RWPE1 (cell line): ENCODE results near the gene CPNE2.

Source experiments
- CTCF ChIA-PET: fragments of 350-600 bp; sonication (Branson Sonifier 250); formaldehyde crosslinking; extraction: SDS; loops from one replicate; lab custom pipeline; 2021; lab: Yijun Ruan, JAX
- POLR2A ChIA-PET: fragments of 400-600 bp; formaldehyde crosslinking; extraction: SDS; loops from one replicate; lab custom pipeline; 2020; ENCODE audit warnings: antibody characterized with exemption; ENCODE audit not compliant: low non-redundant PET; lab: Yijun Ruan, JAX
- DNase-seq: peaks from one replicate; pipeline ENCODE4 v3.0.0; 2012; ENCODE audit warnings: low spot score
- H3K27ac ChIP-seq: fragments of 450-650 bp; 2 replicates; pipeline ENCODE4 v1.5.1; 2017
- TF ChIP-seq, protein P1 (sequence below): fragments of 450-650 bp; conservative IDR thresholded peaks from 2 replicates; pipeline ENCODE4 v1.5.1; 2017; ENCODE audit warnings: low read depth, mild to moderate bottlenecking

Gene CPNE2

DNA sequence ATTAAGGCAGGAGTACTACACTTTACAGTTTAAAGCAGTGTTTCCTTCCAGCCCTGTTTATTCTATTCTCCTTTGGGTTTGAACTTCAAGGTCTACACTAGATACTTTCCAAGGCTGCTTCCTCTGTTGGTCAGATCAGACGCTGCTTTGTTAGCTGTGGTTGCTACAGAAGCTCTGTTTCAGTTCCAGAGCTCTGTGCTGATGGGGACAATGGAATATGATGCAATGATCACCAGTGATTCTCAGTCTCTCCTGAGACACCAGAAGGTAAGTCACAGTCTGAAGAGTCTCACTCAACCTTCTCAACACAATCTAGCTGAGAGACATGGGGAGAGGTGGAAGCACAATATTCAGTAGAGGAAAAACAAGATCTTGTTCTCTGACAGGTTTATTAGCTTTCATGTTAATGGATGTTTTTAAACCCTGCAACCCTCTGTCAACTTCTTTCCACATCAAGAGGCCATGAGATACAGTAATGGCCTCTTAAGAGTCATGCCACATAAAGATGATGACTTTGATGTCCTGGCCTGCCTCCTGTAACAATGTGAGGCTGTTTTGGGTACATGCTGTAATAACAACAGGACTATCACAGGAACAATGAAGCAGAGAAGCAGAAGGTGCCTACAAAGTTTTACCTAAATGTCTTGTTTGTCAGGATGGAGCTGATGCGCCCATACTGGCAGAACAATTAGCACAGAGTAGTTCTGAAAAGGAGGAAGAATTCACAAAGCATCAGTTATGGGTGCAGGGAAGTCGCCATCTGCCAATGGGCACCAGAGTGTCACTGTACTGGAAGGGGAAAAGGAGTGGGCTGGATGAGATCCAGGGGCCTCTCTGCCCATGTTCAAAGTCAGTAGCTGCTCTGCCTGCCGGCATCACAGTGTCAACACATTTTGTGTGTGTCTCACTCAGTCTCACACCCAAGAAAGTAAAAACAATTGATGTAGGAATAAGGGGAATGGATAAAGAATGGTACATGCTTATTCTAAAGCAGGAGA lies 60.0 kb downstream of the CPNE2 start:
- H3K27ac ChIP-seq = no peak overlapping the region
- ChIA-PET POLR2A (no interaction called here), CTCF (interaction anchor here (0.6 to 0.7 kb wide), 2 partner anchors 344 to 836 kb away, joined by 3 read pairs; no protein-coding TSS in a partner anchor)
- TF ChIP-seq, protein P1, sequence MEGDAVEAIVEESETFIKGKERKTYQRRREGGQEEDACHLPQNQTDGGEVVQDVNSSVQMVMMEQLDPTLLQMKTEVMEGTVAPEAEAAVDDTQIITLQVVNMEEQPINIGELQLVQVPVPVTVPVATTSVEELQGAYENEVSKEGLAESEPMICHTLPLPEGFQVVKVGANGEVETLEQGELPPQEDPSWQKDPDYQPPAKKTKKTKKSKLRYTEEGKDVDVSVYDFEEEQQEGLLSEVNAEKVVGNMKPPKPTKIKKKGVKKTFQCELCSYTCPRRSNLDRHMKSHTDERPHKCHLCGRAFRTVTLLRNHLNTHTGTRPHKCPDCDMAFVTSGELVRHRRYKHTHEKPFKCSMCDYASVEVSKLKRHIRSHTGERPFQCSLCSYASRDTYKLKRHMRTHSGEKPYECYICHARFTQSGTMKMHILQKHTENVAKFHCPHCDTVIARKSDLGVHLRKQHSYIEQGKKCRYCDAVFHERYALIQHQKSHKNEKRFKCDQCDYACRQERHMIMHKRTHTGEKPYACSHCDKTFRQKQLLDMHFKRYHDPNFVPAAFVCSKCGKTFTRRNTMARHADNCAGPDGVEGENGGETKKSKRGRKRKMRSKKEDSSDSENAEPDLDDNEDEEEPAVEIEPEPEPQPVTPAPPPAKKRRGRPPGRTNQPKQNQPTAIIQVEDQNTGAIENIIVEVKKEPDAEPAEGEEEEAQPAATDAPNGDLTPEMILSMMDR = no peak
- no peak for DNase-seq

DNA sequence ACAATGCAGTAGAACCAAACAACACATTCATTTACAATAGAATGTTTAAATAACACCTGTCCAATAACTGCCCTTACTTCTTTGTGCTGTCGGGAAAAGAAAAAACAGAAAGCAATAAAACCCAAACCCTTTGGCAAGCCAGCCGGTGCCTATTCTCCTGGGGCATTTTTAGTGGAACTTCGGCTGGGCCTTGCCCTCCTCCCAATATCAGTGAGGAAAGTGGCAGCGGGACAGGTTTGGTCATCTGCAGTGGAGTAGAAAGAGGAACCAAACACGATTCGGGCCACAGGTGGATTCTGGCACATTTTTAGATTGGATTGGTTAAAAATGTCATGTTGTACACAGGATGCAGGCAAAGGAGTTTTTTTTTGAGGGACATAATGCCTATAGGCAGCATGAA lies 61.5 kb downstream of the CPNE2 start:
- no peak for DNase-seq
- ChIA-PET CTCF (no interaction called here), POLR2A (no interaction called here)
- TF ChIP-seq, protein P1 = no peak
- no peak overlapping the region for H3K27ac ChIP-seq

DNA sequence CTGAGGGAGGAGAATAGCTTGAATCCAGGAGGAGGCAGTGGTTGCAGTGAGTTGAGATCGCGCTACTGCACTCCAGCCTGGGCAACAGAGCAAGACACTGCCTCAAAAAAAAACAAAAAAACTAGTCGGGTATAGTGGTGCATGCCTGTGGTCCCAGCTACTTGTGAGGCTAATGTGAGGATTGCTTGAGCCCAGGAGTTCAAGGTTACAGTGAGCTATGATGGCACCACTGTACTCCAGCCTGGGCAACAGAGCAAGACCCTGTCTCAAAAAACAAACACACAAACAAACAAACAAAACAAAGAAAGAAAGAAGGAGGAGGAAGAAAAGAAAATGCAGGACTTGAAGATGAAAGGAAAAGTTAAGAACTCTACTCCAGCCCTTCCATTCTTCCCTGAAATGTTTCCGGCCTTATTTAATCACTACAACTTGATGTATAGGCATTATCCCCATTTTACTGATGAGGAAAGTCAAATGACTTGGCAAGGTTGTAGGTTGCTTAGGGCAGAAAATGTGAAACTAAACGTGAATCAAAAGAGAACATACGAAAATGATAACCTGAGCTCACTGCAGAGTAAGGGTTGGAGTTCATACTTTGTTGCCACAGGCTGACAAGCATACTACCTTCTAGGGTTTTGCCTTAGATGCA lies 63.4 kb downstream of the CPNE2 start:
- CTCF ChIA-PET = no interaction called here
- H3K27ac ChIP-seq = no peak overlapping the region
- no peak for DNase-seq
- TF ChIP-seq, protein P1 = no peak
- POLR2A ChIA-PET = no interaction called here

DNA sequence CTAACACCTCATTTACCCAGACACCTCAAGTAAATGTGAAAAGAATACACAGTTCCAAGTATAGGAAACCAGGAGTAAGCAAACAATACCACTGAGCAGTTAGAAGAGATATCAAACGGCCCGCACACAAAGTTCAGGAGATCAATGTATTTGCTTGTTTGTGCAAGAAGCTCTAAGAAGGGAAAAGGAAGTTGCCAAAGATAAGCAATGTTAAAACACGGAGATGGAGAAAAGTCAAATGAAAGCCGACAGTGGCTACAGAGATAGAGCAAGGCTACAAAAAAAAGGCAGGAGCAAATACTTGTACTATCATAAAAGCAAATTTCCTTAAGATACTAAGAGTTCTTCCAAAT lies 63.9 kb downstream of the CPNE2 start:
- POLR2A ChIA-PET = no interaction called here
- CTCF ChIA-PET = no interaction called here

DNA sequence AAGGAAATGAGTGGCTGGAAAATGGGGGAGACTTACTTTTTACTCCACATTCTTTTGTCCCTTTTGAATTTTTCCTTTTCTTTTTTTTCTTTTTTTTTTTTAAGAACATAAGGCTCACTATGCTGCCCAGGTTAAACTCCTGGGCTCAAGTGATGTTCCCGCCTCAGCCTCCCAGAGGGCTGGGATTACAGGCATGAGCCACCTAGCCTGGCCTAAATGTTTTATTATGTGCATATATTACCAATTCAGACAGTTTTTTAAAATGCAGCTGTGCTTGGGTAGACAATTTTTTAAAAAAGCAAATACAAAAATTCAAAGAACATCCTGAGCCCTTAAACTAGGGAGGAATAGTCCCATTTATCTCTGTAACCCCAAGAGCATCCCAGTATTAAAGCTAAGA lies 65.2 kb downstream of the CPNE2 start:
- H3K27ac ChIP-seq = no peak overlapping the region
- CTCF ChIA-PET = no interaction called here
- POLR2A ChIA-PET = no interaction called here
- TF ChIP-seq, protein P1 = no peak
- DNase-seq = no peak

More for the DNA sequence above, 63.9 kb downstream of the CPNE2 start:
- TF ChIP-seq, protein P1 = no peak
- no peak for DNase-seq
- no peak overlapping the region for H3K27ac ChIP-seq

DNA sequence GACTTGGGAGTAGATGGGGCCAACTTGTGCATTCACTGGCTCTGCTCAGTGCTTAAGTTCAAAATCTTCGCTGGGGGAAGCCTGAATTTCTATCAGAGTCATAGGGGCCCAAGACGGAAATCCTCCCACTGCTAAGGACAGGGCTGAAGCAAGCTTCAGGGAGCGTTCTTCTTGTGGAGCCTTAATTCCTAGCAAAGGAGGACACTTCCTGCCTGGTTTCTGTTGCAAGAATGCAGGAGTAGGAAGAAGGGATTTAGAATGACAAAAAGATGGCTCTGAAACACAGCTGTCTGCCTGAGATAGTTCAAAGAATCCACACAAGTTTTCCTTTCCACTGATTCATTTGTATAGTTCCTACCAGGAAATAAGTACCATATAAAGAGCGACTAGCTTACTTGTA lies 67.1 kb downstream of the CPNE2 start:
- TF ChIP-seq, protein P1 = no peak
- POLR2A ChIA-PET = no interaction called here
- DNase-seq = no peak
- no peak overlapping the region for H3K27ac ChIP-seq
- CTCF ChIA-PET = no interaction called here
